Ovary (tissue), 9 donors: ENCODE measurements around the gene PHKA2. TPM values are rescaled to one million over a fixed set of nuclear protein-coding genes. Genes with fewer than 3 reads are reported as not detected.

Experiments
- DNase-seq, 5 donors: peaks; one replicate each; pipeline ENCODE4 v3.0.0-alpha.2; 2019 to 2020
- H3K27ac ChIP-seq, 2 donors: fragments of 200-600 bp; one replicate each; pipeline versions ENCODE4 v1.5.1 to v1.8.0; 2019 to 2022
- H3K27me3 ChIP-seq: fragments of 200-600 bp; one replicate; pipeline ENCODE4 v1.8.0; 2022
- H3K36me3 ChIP-seq: fragments of 200-600 bp; sonication (generic); one replicate; pipeline ENCODE4 v1.5.1; 2019
- H3K4me1 ChIP-seq: one replicate; pipeline ENCODE4 v1.8.1; 2013; ENCODE audit warnings: mild to moderate bottlenecking, moderate library complexity; ENCODE audit not compliant: insufficient read depth
- H3K4me3 ChIP-seq: fragments of 200-600 bp; sonication (generic); one replicate; pipeline ENCODE4 v1.5.1; 2017
- H3K9me3 ChIP-seq, 2 donors: fragments of 200-600 bp in 1 of 2; sonication (generic) in 1 of 2; one replicate each; pipeline versions ENCODE4 v1.5.1 to v1.8.1; 2013 to 2019; ENCODE audit warnings: mild to moderate bottlenecking in 1 of 2, moderate library complexity in 1 of 2
- EP300 ChIP-seq: sonication (generic); formaldehyde crosslinking; IDR thresholded peaks from one replicate; pipeline ENCODE4 v1.6.1; 2017; ENCODE audit warnings: antibody characterized with exemption
- POLR2A ChIP-seq: fragments of 450-650 bp; IDR thresholded peaks from one replicate; pipeline ENCODE4 v1.6.1; 2017; ENCODE audit warnings: antibody characterized with exemption, mild to moderate bottlenecking, moderate library complexity
- WGBS, 3 donors: extraction: QIAGEN DNeasy Blood & Tissue Kit in 1 of 3; methylation state at CpG; one replicate each; pipeline versions ENCODE4 v1.1.5 to v1.1.7; 2013 to 2017; 5-methylcytosine and 5-hydroxymethylcytosine counted together
- intact Hi-C, 4 donors: fragments of 100-400 bp; cut with DNase I; formaldehyde crosslinking; loops; one replicate each; pipeline versions ENCODE4 v1.11.0 to v1.15.1; 2022 to 2023
- polyA plus RNA-seq, 2 donors: library from polyadenylated mRNA; stranded (reverse); fragments of 200-250 nt in 1 of 2; fragments of 350-450 nt in 1 of 2; fragmentation: Illumina TruSeq in 1 of 2; extraction: RNeasy Lipid Tissue Mini Kit (QIAGEN cat#74804) in 1 of 2; gene quantifications; one replicate each; pipeline ENCODE4 v1.2.3, GENCODE V29; 2013 to 2014
- total RNA-seq, 7 donors: library from RNA; depleted of rRNA in 2 of 7; stranded (reverse); fragments of >200 nt in 2 of 7; fragmentation: NEBNext Ultra II Directional in 3 of 7; extraction: Animal tissue kit (Norgen Biotek cat#: 25700) in 3 of 7; gene quantifications; one replicate each; pipeline versions ENCODE4 v1.1.0 to v1.2.4, GENCODE V29; 2016 to 2023
- TF ChIP-seq, protein P1 (sequence below), 3 donors: fragments of 450-650 bp in 2 of 3; fragments of 200-600 bp in 1 of 3; IDR thresholded peaks; one replicate each; pipeline versions ENCODE4 v1.5.1 to v1.8.0; 2016 to 2022; ENCODE audit warnings: antibody characterized with exemption in 3 of 3, mild to moderate bottlenecking in 1 of 3
- donor health status: DM: no; HTN: no; CAD: no; lungs with moderate emphysema.
- donor health status: DM: no; HTN: no; CAD: no.
- donor health status: Bipolar disorder and iron deficiency.
- donor health status: DM: yes; HTN: yes; CAD: no.
- donor health status: DM: no; HTN: no; CAD: no.
- donor health status: DM: yes; HTN: yes; CAD: no.

The PHKA2 gene
- total and polyA plus RNA-seq, 9 donors: 19.4 to 43.5 (median 32.9) TPM

DNA sequence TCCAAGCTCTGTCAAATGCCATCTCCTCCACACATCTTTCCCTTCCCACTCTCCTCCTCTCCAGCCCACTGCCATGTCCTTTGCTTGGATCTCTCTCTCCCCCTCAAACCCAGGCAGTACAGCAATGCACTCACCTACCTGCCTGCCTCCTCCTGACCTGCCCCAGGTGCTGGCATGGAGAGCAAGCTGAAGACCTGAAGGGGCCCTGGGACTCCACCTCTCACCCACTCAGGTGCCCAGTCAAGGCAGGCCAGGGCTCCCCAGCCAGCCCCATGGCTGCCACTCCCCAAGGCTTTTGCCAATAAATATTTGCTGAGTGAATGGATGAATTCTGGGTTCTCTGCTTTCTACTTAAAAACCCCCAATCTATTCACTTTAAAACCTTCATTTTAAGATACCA is 12.6 kb upstream of the PHKA2 start:
- H3K4me3 ChIP-seq: no peak overlapping the region
- H3K27me3 ChIP-seq: no peaks in the 10 kb centered on the region
- no peaks in the 10 kb centered on the region for H3K36me3 ChIP-seq
- no peak for DNase-seq
- TF ChIP-seq, protein P1, sequence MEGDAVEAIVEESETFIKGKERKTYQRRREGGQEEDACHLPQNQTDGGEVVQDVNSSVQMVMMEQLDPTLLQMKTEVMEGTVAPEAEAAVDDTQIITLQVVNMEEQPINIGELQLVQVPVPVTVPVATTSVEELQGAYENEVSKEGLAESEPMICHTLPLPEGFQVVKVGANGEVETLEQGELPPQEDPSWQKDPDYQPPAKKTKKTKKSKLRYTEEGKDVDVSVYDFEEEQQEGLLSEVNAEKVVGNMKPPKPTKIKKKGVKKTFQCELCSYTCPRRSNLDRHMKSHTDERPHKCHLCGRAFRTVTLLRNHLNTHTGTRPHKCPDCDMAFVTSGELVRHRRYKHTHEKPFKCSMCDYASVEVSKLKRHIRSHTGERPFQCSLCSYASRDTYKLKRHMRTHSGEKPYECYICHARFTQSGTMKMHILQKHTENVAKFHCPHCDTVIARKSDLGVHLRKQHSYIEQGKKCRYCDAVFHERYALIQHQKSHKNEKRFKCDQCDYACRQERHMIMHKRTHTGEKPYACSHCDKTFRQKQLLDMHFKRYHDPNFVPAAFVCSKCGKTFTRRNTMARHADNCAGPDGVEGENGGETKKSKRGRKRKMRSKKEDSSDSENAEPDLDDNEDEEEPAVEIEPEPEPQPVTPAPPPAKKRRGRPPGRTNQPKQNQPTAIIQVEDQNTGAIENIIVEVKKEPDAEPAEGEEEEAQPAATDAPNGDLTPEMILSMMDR (IDR thresholded peaks at IDR 0.05): no peak
- no peak for TF ChIP-seq POLR2A
- TF ChIP-seq EP300: no peak
- H3K9me3 ChIP-seq: no peaks in the 10 kb centered on the region
- H3K27ac ChIP-seq: no peak overlapping the region
- intact Hi-C loops: no loop called here
- H3K4me1 ChIP-seq: peaks cover 2% of the 10 kb centered on the region

DNA sequence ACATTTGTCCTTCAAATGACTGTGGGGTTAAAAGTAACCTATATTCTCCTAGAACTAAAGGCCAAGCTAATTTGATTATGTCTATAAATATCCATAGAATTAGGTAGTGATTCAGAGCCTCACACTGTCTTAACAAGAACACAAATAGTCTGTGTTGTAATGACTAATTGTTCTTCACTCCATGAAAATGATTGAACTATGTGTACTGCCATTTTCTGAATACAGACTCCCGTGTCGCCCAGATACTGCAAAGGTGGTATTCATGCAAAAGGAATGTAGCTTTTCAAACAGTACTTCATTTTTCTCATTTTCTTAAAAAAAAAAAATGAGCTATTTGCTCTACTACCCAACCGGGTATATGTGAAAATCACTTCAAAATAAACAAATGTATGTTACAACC is 11.3 kb upstream of the PHKA2 start:
- TF ChIP-seq POLR2A (no peak), EP300 (no peak)
- TF ChIP-seq, protein P1 (IDR thresholded peaks at IDR 0.05): no peak
- no peak overlapping the region for H3K4me3 ChIP-seq
- no peaks in the 10 kb centered on the region for H3K36me3 ChIP-seq

DNA sequence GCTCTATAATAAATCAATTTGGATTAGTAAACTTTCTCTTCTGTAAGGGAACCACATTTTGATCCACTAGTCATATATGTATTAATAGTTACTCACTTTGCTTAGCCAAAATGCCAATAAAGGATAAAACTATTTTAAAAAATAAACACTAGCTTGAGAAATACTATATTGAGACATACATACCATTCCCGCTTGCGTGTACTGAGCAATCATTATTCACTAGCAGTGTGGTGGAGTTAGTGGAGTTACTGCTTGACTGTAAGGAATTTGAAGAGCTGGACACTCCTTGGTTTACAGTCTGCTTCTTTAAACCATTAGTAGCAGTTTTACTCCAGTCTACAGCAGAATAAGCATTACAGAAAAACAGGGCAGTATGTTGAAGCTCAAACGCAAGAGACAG is 10.8 kb upstream of the PHKA2 start:
- DNase-seq: no peak
- intact Hi-C loops: no loop called here
- WGBS, 3 donors: 83 to 89% (median 87%) methylated on average over 3 of the region's 3 CpGs

More for the DNA sequence above, 11.3 kb upstream of the PHKA2 start:
- intact Hi-C loops: no loop called here
- H3K27me3 ChIP-seq: no peaks in the 10 kb centered on the region
- 41 to 48% (median 44%) methylated on average over 3 of the region's 3 CpGs for WGBS, 3 donors
- no peak for DNase-seq
- no peaks in the 10 kb centered on the region for H3K9me3 ChIP-seq
- H3K4me1 ChIP-seq: peaks cover 2% of the 10 kb centered on the region
- H3K27ac ChIP-seq: no peak overlapping the region

DNA sequence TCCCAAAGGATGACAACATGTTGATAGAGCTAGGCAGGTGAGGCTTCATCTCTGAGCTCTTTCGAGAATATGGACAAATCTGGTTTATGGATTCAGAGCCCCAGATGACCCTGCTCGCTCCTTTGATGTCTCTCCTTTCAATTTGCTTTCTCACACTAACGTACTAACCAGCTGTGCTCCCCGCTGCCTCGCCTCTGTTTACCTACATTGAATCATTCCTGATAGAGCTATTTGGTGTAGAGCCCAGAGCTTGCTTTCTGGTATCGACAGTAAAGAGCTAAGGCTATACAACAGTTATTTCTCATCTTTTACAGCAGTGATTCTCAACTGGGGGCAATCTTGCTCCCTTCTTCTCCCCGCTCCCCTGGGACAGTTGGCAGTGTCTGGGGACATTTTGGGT is 8.9 kb upstream of the PHKA2 start:
- intact Hi-C loops: no loop called here
- Histone ChIP-seq H3K4me3 (no peak overlapping the region), H3K27ac (no peak overlapping the region), H3K9me3 (no peaks in the 10 kb centered on the region), H3K36me3 (no peaks in the 10 kb centered on the region), H3K4me1 (peaks cover 2% of the 10 kb centered on the region), H3K27me3 (no peaks in the 10 kb centered on the region)
- TF ChIP-seq, protein P1 (IDR thresholded peaks at IDR 0.05): no peak
- no peak for TF ChIP-seq POLR2A
- TF ChIP-seq EP300: no peak
- no peak for DNase-seq
- WGBS, 3 donors: 81 to 83% (median 81%) methylated on average over 7 of the region's 7 CpGs

More for the DNA sequence above, 10.8 kb upstream of the PHKA2 start:
- Histone ChIP-seq H3K4me1 (peaks cover 2% of the 10 kb centered on the region), H3K9me3 (no peaks in the 10 kb centered on the region), H3K27me3 (no peaks in the 10 kb centered on the region), H3K4me3 (no peak overlapping the region), H3K36me3 (no peaks in the 10 kb centered on the region), H3K27ac (no peak overlapping the region)
- TF ChIP-seq EP300: no peak
- TF ChIP-seq, protein P1 (IDR thresholded peaks at IDR 0.05): no peak
- TF ChIP-seq POLR2A: no peak

DNA sequence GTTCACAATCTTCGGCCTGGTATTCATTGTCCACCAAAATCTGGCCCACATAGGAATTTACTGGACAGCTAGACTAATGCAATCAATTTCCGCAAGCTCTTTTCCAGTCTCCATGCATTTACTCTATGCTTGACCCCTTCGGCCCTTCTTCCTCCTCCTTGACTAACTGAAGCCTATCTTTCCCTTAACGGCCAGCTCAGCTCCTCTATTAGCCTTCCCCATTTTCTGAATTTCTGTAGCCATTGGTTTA is 1.2 kb upstream of the PHKA2 start:
- intact Hi-C loops: no loop called here

More for the DNA sequence above, 1.2 kb upstream of the PHKA2 start:
- Histone ChIP-seq H3K4me1 (peaks cover 2% of the 10 kb centered on the region), H3K27me3 (no peaks in the 10 kb centered on the region), H3K9me3 (no peaks in the 10 kb centered on the region), H3K36me3 (no peaks in the 10 kb centered on the region), H3K4me3 (peak overlapping the region; percentile 66), H3K27ac (peak overlapping the region in 1 of 2 donors; percentile 91)
- TF ChIP-seq EP300 (no peak), POLR2A (no peak)
- TF ChIP-seq, protein P1 (IDR thresholded peaks at IDR 0.05): no peak
- whole genome bisulfite sequencing, 3 donors: 38 to 45% (median 42%) methylated on average over 4 of the region's 4 CpGs
- DNase-seq: no peak
